Testis (tissue), 3 donors: ENCODE results near the gene GUCY2D. TPM values are rescaled to one million over a fixed set of nuclear protein-coding genes. Genes with fewer than 3 reads are reported as not detected.

Experiments used
- DNase-seq: peaks from one replicate; pipeline ENCODE4 v3.0.0-alpha.2; 2019
- H3K27ac ChIP-seq, 2 donors: fragments of 200-600 bp; sonication (generic); one replicate each; pipeline ENCODE4 v1.5.1; 2019
- H3K27me3 ChIP-seq: fragments of 200-600 bp; sonication (generic); one replicate; pipeline ENCODE4 v1.5.1; 2019
- H3K36me3 ChIP-seq: fragments of 200-600 bp; sonication (generic); one replicate; pipeline ENCODE4 v1.5.1; 2017; ENCODE audit warnings: low read depth; ENCODE audit errors: missing control alignments
- H3K4me1 ChIP-seq: fragments of 200-600 bp; sonication (generic); one replicate; pipeline ENCODE4 v1.5.1; 2019
- H3K4me3 ChIP-seq, 2 donors: fragments of 200-600 bp; sonication (generic); one replicate each; pipeline ENCODE4 v1.5.1; 2017 to 2019
- H3K9me3 ChIP-seq: fragments of 200-600 bp; sonication (generic); one replicate; pipeline ENCODE4 v1.5.1; 2017
- CTCF ChIP-seq, 3 experiments: fragments of 450-650 bp in 2 of 3; fragments of 200-600 bp in 1 of 3; sonication (generic) in 1 of 3; IDR thresholded peaks; one replicate each; pipeline ENCODE4 v1.5.1; 2016 to 2019; ENCODE audit warnings: antibody characterized with exemption in 3 of 3, mild to moderate bottlenecking in 2 of 3, moderate library complexity in 1 of 3
- POLR2A ChIP-seq: fragments of 450-650 bp; IDR thresholded peaks from one replicate; pipeline ENCODE4 v1.6.1; 2017; ENCODE audit warnings: antibody characterized with exemption, mild to moderate bottlenecking, moderate library complexity
- WGBS, 2 donors: methylation state at CpG; one replicate each; pipeline ENCODE4 v1.1.5; 2018; 5-methylcytosine and 5-hydroxymethylcytosine counted together
- intact Hi-C: fragments of 100-400 bp; cut with DNase I; formaldehyde crosslinking; loops from one replicate; pipeline ENCODE4 v1.15.1; 2023; ENCODE audit warnings: low total_unique reads
- polyA plus RNA-seq: library from polyadenylated mRNA; stranded (reverse); fragments of 350-450 nt; fragmentation: Illumina TruSeq; extraction: RNeasy Lipid Tissue Mini Kit (QIAGEN cat#74804); gene quantifications from one replicate; pipeline ENCODE4 v1.2.3, GENCODE V29; 2014; ENCODE audit warnings: low read depth, low replicate concordance; ENCODE audit not compliant: insufficient read depth
- total RNA-seq, 2 donors: library from RNA; depleted of rRNA; stranded (reverse); fragments of >200 nt; gene quantifications; one replicate each; pipeline ENCODE4 v1.2.3, GENCODE V29; 2016

Gene GUCY2D
- total and polyA plus RNA-seq, 3 donors from 2014 or later: 1.3 to 2.4 (median 1.7) TPM

- peak; percentile 55 for DNase-seq
- H3K27me3 ChIP-seq: no peaks in the 10 kb centered on the region
- peaks cover 8% of the 10 kb centered on the region for H3K4me1 ChIP-seq
- peak overlapping the region; percentile 27 to 34 for H3K4me3 ChIP-seq
- no peaks in the 10 kb centered on the region for H3K9me3 ChIP-seq
- 27 to 35% methylated on average over 9 to 12 of the region's 12 CpGs for WGBS, 2 donors
- no peak overlapping the region for H3K27ac ChIP-seq
- intact Hi-C loops: no loop called here
- H3K36me3 ChIP-seq: no peaks in the 10 kb centered on the region
- TF ChIP-seq CTCF (IDR thresholded peaks at IDR 0.05): peak in 2 of 3 experiments; percentile 37 to 51
- TF ChIP-seq POLR2A: no peak
These were observed 14.4 kb downstream of the GUCY2D start for GRCh38 chr17:8016632-8017424.

- Histone ChIP-seq H3K36me3 (no peaks in the 10 kb centered on the region), H3K27me3 (no peaks in the 10 kb centered on the region), H3K4me1 (peaks cover 8% of the 10 kb centered on the region), H3K4me3 (no peak overlapping the region), H3K9me3 (no peaks in the 10 kb centered on the region), H3K27ac (no peak overlapping the region)
- intact Hi-C loops: no loop called here
- WGBS, 2 donors: 87 to 93% methylated on average over 3 of the region's 3 CpGs
- DNase-seq: no peak
- TF ChIP-seq CTCF (IDR thresholded peaks at IDR 0.05): no peak
- TF ChIP-seq POLR2A: no peak
These were observed 16.0 kb downstream of the GUCY2D start for GRCh38 chr17:8018436-8018835.

- H3K4me1 ChIP-seq: peaks cover 8% of the 10 kb centered on the region
- no peaks in the 10 kb centered on the region for H3K9me3 ChIP-seq
- no peak for DNase-seq
- no peak for TF ChIP-seq CTCF (IDR thresholded peaks at IDR 0.05)
- TF ChIP-seq POLR2A: no peak
- intact Hi-C loops: no loop called here
- H3K4me3 ChIP-seq: no peak overlapping the region
- H3K36me3 ChIP-seq: no peaks in the 10 kb centered on the region
- no peaks in the 10 kb centered on the region for H3K27me3 ChIP-seq
- H3K27ac ChIP-seq: no peak overlapping the region
- WGBS, 2 donors: 81 to 82% methylated on average over 5 of the region's 5 CpGs
These were observed 16.8 kb downstream of the GUCY2D start for GRCh38 chr17:8019166-8019565.

- TF ChIP-seq POLR2A (no peak), CTCF (IDR thresholded peaks at IDR 0.05) (no peak)
These were observed 17.5 kb downstream of the GUCY2D start for GRCh38 chr17:8019665-8020650.

More at GRCh38 chr17:8019665-8020650, 17.5 kb downstream of the GUCY2D start:
- H3K27me3 ChIP-seq: no peaks in the 10 kb centered on the region
- WGBS, 2 donors: 77 to 81% methylated on average over 12 to 16 of the region's 16 CpGs
- no peak overlapping the region for H3K4me3 ChIP-seq
- H3K9me3 ChIP-seq: no peaks in the 10 kb centered on the region
- DNase-seq: no peak
- peaks cover 8% of the 10 kb centered on the region for H3K4me1 ChIP-seq
- no peaks in the 10 kb centered on the region for H3K36me3 ChIP-seq
- H3K27ac ChIP-seq: no peak overlapping the region
- intact Hi-C loops: no loop called here
